Effector CD8-positive, alpha-beta T cell (primary cell): ENCODE measurements around the gene RAB3IP.
"Not testable (repeated sequence)": the region's sequence is repeated elsewhere in the genome, so short reads cannot be mapped to it uniquely, and the experiment has no call there.

Source experiments
- DNase-seq: peaks from one replicate; lab custom pipeline; 2025; lab: John Stamatoyannopoulos, UW

Gene RAB3IP

GRCh38 chr12:69835081-69835480 is 96.4 kb downstream of the RAB3IP start:
- no peak for DNase-seq

DNA sequence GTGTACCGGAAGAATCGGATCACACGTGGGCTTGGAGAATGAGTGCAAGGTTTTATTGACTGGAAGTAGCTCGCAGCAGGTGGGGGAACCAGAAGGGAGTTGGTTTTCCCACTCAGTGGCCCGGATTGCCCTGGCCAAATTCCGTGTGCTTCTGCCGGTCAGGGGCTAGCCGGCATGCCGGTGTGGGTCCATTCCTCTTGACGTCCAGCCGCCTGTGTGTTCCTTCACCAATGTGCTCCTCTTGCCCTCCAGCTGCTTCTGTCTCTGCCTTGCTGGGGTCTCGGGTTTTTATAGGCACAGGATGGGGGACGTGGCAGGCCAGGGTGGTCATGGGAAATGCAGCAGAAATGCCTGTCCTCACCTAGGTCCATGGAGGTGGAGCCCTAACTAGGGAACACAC is 97.4 kb downstream of the RAB3IP start:
- DNase-seq, result no peak

GRCh38 chr12:69837191-69837590 is 98.5 kb downstream of the RAB3IP start:
- no peak for DNase-seq

DNA sequence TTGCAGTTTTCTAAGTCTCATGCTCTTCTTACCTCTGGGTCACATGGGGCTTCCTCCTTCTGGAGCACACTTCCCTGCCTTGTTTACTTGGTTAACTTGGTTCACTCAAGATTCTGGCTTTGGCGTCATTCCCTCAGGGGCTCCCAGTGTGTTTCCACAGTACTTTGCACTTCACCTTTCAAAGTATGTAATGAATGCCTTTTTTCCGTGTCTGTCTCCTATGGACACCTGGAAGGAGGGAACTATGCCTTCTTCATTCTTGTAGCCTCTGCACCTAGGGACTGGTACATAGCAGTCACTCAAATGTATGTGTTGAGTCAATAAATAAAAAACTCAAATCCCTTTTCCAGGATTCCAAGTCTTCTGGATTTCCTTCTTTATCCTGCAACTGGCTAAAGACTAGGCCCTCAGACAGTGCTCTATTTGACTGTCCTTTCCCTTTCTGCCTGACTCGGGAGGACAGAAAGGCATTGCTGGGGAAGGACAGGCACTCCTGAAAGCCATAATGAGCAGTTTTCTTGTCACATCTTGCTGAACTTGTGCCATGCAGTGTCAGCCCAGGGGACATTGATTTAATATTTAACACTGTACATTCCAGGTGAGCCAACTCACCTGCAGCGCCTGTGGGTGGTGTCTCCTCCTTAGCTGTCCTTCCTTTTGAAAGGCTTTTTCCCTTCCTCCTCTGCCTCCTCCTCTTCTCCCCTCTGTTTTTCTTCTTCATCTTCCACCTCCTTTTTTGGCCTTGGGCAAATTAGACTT is 99.2 kb downstream of the RAB3IP start:
- DNase-seq, result no peak

DNA sequence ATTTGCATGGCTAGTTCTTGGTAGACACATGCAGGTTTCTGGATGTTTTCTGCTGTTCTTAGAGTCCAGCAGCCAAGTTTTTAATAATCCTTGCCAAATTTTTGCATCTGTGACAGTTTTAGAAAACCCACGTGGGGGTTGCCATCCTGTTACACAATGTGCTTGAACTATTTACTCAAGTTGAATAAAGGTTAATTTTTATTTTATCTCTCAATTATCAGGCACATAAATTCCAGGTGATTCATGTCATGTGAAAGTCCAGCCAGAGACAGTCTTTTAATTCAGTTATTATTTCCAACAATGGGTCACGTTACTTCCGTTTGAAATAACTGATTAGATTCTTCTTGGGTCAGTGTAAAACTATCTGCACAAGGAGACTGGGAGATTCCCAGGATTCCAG is 102.1 kb downstream of the RAB3IP start:
- DNase-seq, result no peak

- no peak for DNase-seq
Measured at GRCh38 chr12:69843608-69844007, 104.9 kb downstream of the RAB3IP start.

- no peak for DNase-seq
Measured at GRCh38 chr12:69844416-69844815, 105.8 kb downstream of the RAB3IP start.

DNA sequence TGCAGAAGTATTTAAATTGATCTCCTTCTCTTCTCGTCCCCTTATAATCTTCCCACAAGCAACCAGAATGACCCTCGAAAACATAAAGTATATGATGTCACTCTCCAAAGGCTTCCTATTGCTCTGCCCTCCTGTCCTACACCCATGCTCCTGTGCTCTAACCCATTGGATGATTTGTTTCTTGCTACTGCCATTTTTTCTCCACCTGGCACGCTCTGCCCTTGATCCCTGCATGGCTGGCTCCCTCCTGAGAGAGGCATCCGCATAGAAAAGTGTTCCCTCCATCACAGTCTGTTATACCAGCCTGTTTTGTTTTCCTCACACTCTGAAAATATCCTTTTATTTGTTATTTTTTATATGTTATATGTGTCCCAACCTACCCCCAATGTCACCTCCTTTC is 106.2 kb downstream of the RAB3IP start:
- no peak for DNase-seq

DNA sequence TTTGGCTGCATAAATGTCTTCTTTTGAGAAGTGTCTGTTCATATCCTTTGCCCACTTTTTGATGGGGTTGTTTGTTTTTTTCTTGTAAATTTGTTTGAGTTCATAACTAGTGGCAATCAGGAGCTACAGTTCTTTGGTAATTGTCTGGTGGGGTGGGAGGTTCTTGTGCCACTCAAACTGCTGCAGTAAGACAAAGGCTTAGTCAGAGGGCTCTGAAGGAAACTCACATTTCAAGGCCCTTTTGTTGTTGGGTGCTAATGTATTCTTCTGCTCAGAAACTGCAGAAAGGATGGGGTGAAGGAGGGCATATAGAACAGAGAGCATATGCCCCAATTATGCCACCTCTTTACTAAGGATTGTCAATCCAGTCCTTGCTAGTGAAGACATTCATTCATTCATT is 108.3 kb downstream of the RAB3IP start:
- DNase-seq, result no peak

- no peak for DNase-seq
Measured at GRCh38 chr12:69851976-69852375, 113.3 kb downstream of the RAB3IP start.

DNA sequence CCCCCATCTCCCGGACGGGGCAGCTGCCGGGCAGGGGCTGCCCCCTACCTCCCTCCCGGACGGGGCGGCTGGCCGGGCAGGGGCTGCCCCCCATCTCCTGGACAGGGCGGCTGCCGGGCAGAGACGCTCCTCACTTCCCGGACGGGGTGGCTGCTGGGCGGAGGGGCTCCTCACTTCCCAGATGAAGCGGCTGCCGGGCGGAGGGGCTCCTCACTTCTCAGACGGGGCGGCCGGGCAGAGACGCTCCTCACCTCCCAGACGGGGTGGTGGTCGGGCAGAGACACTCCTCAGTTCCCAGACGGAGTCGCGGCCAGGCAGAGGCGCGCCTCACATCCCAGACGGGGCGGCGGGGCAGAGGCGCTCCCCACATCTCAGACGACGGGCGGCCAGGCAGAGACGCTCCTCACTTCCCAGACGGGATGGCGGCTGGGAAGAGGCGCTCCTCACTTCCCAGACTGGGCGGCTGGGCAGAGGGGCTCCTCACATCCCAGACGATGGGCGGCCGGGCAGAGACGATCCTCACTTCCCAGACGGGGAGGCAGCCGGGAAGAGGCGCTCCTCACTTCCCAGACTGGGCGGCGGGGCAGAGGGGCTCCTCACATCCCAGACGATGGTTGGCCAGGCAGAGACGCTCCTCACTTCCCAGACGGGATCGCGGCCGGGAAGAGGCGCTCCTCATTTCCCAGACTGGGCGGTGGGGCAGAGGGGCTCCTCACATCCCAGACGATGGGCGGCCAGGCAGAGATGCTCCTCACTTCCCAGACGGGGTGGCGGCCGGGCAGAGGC is 114.7 kb downstream of the RAB3IP start:
- DNase-seq, result not testable (repeated sequence)

DNA sequence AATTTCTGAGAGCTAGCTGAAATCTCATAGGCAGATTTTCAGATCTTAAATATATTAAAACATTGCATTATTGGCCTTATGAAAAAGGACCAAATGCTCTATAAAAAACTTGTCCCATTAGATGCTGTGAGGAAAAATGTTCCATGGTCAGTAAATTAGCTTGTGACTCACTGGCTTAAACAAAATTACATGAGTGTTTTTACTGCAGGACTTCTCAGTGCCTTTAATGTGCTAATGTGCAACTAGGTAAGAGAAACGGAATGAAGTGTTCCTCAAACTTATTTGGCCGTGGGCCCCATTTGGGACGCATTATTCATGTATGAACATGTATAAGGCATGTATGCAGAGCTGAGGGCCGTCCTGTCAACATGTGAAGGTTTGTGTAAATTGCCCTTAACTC is 128.0 kb downstream of the RAB3IP start:
- no peak for DNase-seq

GRCh38 chr12:69868695-69869094 is 130.0 kb downstream of the RAB3IP start:
- DNase-seq, result no peak

DNA sequence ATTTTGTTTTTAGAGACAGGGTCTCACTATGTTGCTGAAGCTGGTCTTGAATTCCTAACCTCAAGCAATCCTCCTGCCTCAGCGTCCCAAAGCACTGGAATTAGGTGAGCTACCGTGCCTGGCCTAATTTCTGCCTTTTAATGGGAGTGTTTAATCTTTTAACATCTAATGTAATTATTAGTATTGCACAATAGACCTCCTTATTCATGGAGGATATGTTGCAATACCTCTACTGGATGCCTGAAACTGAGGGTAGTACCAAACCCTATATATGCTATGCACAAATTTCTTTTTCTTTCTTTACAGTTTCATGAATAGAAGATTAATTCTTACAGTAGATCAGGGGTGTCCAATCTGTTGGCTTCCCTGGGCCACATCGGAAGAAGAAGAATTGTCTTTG is 134.1 kb downstream of the RAB3IP start:
- DNase-seq, result no peak
